ENCODE results near the gene AHI1.

DNA sequence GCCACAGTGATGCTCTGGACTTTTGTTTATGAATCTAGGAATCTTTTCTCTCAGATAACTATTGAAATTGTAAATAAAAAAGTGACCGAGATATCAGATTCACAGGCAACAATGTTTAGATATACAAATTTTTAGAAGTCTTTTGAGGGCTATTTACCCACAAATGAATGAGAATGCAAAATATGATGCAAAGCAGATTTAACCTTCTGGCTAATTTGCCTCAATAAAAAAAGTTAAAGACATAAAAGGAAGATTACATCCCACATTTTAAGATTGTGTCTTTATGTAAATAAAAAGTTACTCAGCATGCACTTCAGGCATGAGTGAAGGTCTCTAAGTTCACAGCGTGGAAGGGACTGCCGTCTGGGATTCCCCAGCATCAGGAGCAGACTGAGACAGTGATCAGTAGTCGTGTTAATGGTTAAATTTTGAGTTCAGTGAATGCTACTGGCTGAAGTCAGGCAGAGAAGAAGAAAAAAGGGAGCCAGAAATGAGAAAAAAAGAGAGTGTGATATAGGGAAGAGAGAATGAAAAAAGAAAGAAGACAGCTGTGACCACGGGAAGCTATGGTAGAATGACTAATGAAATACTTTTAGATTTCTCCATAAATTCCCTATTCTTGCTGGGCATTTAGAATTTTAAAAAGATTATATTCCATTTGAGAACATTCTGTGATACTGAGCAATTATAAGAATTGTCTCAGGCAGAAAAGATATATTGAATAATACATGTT, 222.8 kb downstream of the AHI1 start:
- TF ChIP-seq POLR2A (IDR thresholded peaks at IDR 0.05; ENCODE audit: low read length) (no peak), GATA1 (IDR thresholded peaks at IDR 0.05; ENCODE audit: low read depth, low read length) (no peak)
